Neural cell (in vitro differentiated cells): ENCODE data around the gene AGPAT2. TPM values are rescaled to one million over a fixed set of nuclear protein-coding genes. Genes with fewer than 3 reads are reported as not detected.

Experiments used
- H2AFZ ChIP-seq: fragments of 200-600, 300-800 bp; sonication (generic), shearing (Covaris generic); 2 replicates; pipeline ENCODE4 v1.6.0; 2014; ENCODE audit warnings: low read depth, mild to moderate bottlenecking, antibody characterized with exemption, low read length, moderate library complexity
- H3F3A ChIP-seq: fragments of 200-600 bp; shearing (Covaris generic); 2 replicates; pipeline ENCODE4 v1.6.1; 2016; ENCODE audit warnings: mild to moderate bottlenecking, moderate library complexity, mixed read lengths, antibody characterized with exemption, low read length; ENCODE audit not compliant: insufficient read depth, poor library complexity, severe bottlenecking
- H3K27ac ChIP-seq: fragments of 200-600, 300-800 bp; sonication (generic), shearing (Covaris generic); 2 replicates; pipeline ENCODE4 v1.5.1; 2014; ENCODE audit warnings: mild to moderate bottlenecking, low read length, moderate library complexity
- H3K27me3 ChIP-seq: fragments of 300-800, 200-600 bp; sonication (generic), shearing (Covaris generic); 2 replicates; pipeline ENCODE4 v1.6.0; 2014; ENCODE audit warnings: mild to moderate bottlenecking, low read depth, low read length, moderate library complexity; ENCODE audit not compliant: insufficient read depth
- H3K36me3 ChIP-seq: fragments of 300-800, 200-600 bp; sonication (generic), shearing (Covaris generic); 2 replicates; pipeline ENCODE4 v1.5.1; 2014; ENCODE audit warnings: mild to moderate bottlenecking, antibody characterized with exemption, low read length, moderate library complexity; ENCODE audit not compliant: insufficient read depth
- H3K4me2 ChIP-seq: fragments of 300-800, 200-600 bp; sonication (generic), shearing (Covaris generic); 2 replicates; pipeline ENCODE4 v1.6.0; 2014; ENCODE audit warnings: mild to moderate bottlenecking, low read length
- H3K4me3 ChIP-seq: fragments of 300-800, 200-600 bp; sonication (generic), shearing (Covaris generic); 2 replicates; pipeline ENCODE4 v1.5.1; 2014; ENCODE audit warnings: mild to moderate bottlenecking, low read length, moderate library complexity
- H3K79me2 ChIP-seq: fragments of 200-600 bp; shearing (Covaris generic); replicated peaks from 2 replicates; pipeline ENCODE4 v1.6.0; 2014; ENCODE audit warnings: mild to moderate bottlenecking, low read length, moderate library complexity; ENCODE audit not compliant: insufficient read depth
- H3K9ac ChIP-seq: fragments of 300-800, 200-600 bp; sonication (generic), shearing (Covaris generic); 2 replicates; pipeline ENCODE4 v1.6.1; 2016; ENCODE audit warnings: mild to moderate bottlenecking, low read length, mixed read lengths
- H3K9me2 ChIP-seq: fragments of 200-600 bp; shearing (Covaris generic); 2 replicates; pipeline ENCODE4 v1.6.1; 2016; ENCODE audit warnings: mild to moderate bottlenecking, low read length, mixed read lengths; ENCODE audit not compliant: insufficient read depth
- H3K9me3 ChIP-seq: fragments of 200-600, 300-800 bp; sonication (generic), shearing (Covaris generic); 2 replicates; pipeline ENCODE4 v1.6.1; 2016; ENCODE audit warnings: mild to moderate bottlenecking, mixed run types, low read length, moderate library complexity, mixed read lengths
- H4K20me1 ChIP-seq: fragments of 200-600 bp; shearing (Covaris generic); 2 replicates; pipeline ENCODE4 v1.6.1; 2016; ENCODE audit warnings: mild to moderate bottlenecking, mixed run types; ENCODE audit not compliant: insufficient read depth
- EP300 ChIP-seq: fragments of 450-650 bp; conservative IDR thresholded peaks from 2 replicates; pipeline ENCODE4 v1.6.1; 2014; ENCODE audit warnings: antibody characterized with exemption, mild to moderate bottlenecking, moderate library complexity; ENCODE audit not compliant: poor library complexity, severe bottlenecking
- EZH2 ChIP-seq: fragments of 200-600, 300-800 bp; shearing (Covaris generic), sonication (generic); IDR thresholded peaks from 2 replicates; pipeline ENCODE4 v1.6.1; 2014; ENCODE audit warnings: antibody characterized with exemption, low read length, borderline replicate concordance, mild to moderate bottlenecking; ENCODE audit not compliant: insufficient read depth, poor library complexity, severe bottlenecking
- MXI1 ChIP-seq: fragments of 450-650 bp; conservative IDR thresholded peaks from 2 replicates; pipeline ENCODE4 v1.6.1; 2014; ENCODE audit warnings: antibody characterized with exemption, mild to moderate bottlenecking; ENCODE audit not compliant: poor library complexity, severe bottlenecking
- POLR2AphosphoS5 ChIP-seq: IDR thresholded peaks from 2 replicates; pipeline ENCODE4 v1.6.1; 2012
- RAD21 ChIP-seq: fragments of 450-650 bp; conservative IDR thresholded peaks from 2 replicates; pipeline ENCODE4 v1.6.1; 2014; ENCODE audit warnings: antibody characterized with exemption, mild to moderate bottlenecking, moderate library complexity
- SMC3 ChIP-seq: fragments of 450-650 bp; conservative IDR thresholded peaks from 2 replicates; pipeline ENCODE4 v1.6.1; 2014; ENCODE audit warnings: antibody characterized with exemption, mild to moderate bottlenecking, moderate library complexity; ENCODE audit not compliant: poor library complexity
- TAF1 ChIP-seq: IDR thresholded peaks from 2 replicates; pipeline ENCODE4 v1.6.1; 2012; ENCODE audit warnings: low read depth
- polyA plus RNA-seq: library from polyadenylated mRNA; depleted of rRNA; stranded (reverse); fragments of >200 nt; gene quantifications from 2 replicates; pipeline ENCODE4 v1.2.3, GENCODE V29; 2014
- TF ChIP-seq, protein P1 (sequence below): IDR thresholded peaks from 2 replicates; pipeline ENCODE4 v1.6.1; 2012; ENCODE audit warnings: borderline replicate concordance
- TF ChIP-seq, protein P2 (sequence below): fragments of 450-650 bp; IDR thresholded peaks from 2 replicates; pipeline ENCODE4 v1.5.1; 2014; ENCODE audit warnings: antibody characterized with exemption, mild to moderate bottlenecking, moderate library complexity; ENCODE audit not compliant: poor library complexity, severe bottlenecking

AGPAT2 gene
- polyA plus RNA-seq, 1 donor from 2014 or later: 1.3 TPM

DNA sequence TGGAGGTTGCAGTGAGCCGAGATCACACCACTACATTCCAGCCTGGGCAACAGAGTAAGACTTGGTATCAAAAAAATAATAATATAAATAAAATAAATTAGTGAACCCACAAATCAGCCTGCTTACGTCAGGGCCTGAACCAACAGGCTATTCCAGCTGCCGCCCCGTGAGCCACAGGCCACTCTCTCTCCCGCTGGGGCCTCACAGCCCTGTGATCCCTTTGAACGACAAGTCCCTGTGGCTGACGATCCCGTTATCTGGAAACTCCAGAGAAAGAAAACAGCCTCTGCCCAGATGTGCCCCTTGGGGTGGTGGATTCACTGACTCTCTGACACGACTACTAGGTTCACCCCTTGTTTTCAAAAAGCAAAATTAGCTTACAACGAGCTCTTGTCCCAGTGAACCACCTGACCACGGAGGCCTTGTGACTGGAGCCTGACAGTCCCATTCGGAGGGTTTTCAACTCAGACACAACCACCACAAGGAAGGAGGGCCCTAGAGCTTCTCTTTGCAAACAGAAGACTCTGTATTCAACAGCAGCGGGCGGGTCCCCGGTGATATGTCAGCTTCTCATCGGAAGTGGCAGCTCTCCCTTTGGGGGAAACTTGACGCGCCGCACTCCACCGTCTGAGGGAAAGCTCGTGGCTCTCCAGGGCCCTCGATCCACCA is 20.7 kb upstream of the AGPAT2 start:
- Histone ChIP-seq H3K27ac (no peak overlapping the region), H3K9me2 (no peaks in the 10 kb centered on the region), H3K9me3 (no peaks in the 10 kb centered on the region), H3K27me3 (no peaks in the 10 kb centered on the region), H3K9ac (no peak overlapping the region), H3F3A (no peaks in the 10 kb centered on the region), H3K79me2 (peaks cover 1% of the 10 kb centered on the region), H3K4me2 (no peak overlapping the region), H3K4me3 (no peak overlapping the region), H3K36me3 (no peaks in the 10 kb centered on the region), H4K20me1 (no peaks in the 10 kb centered on the region), H2AFZ (no peak overlapping the region)
- no peak for TF ChIP-seq POLR2AphosphoS5
- no peak for TF ChIP-seq MXI1
- TF ChIP-seq EP300: no peak
- TF ChIP-seq SMC3: no peak
- TF ChIP-seq RAD21: no peak
- no peak for TF ChIP-seq TAF1
- TF ChIP-seq, protein P1, sequence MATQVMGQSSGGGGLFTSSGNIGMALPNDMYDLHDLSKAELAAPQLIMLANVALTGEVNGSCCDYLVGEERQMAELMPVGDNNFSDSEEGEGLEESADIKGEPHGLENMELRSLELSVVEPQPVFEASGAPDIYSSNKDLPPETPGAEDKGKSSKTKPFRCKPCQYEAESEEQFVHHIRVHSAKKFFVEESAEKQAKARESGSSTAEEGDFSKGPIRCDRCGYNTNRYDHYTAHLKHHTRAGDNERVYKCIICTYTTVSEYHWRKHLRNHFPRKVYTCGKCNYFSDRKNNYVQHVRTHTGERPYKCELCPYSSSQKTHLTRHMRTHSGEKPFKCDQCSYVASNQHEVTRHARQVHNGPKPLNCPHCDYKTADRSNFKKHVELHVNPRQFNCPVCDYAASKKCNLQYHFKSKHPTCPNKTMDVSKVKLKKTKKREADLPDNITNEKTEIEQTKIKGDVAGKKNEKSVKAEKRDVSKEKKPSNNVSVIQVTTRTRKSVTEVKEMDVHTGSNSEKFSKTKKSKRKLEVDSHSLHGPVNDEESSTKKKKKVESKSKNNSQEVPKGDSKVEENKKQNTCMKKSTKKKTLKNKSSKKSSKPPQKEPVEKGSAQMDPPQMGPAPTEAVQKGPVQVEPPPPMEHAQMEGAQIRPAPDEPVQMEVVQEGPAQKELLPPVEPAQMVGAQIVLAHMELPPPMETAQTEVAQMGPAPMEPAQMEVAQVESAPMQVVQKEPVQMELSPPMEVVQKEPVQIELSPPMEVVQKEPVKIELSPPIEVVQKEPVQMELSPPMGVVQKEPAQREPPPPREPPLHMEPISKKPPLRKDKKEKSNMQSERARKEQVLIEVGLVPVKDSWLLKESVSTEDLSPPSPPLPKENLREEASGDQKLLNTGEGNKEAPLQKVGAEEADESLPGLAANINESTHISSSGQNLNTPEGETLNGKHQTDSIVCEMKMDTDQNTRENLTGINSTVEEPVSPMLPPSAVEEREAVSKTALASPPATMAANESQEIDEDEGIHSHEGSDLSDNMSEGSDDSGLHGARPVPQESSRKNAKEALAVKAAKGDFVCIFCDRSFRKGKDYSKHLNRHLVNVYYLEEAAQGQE: no peak
- TF ChIP-seq, protein P2, sequence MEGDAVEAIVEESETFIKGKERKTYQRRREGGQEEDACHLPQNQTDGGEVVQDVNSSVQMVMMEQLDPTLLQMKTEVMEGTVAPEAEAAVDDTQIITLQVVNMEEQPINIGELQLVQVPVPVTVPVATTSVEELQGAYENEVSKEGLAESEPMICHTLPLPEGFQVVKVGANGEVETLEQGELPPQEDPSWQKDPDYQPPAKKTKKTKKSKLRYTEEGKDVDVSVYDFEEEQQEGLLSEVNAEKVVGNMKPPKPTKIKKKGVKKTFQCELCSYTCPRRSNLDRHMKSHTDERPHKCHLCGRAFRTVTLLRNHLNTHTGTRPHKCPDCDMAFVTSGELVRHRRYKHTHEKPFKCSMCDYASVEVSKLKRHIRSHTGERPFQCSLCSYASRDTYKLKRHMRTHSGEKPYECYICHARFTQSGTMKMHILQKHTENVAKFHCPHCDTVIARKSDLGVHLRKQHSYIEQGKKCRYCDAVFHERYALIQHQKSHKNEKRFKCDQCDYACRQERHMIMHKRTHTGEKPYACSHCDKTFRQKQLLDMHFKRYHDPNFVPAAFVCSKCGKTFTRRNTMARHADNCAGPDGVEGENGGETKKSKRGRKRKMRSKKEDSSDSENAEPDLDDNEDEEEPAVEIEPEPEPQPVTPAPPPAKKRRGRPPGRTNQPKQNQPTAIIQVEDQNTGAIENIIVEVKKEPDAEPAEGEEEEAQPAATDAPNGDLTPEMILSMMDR: no peak
- no peak for TF ChIP-seq EZH2

DNA sequence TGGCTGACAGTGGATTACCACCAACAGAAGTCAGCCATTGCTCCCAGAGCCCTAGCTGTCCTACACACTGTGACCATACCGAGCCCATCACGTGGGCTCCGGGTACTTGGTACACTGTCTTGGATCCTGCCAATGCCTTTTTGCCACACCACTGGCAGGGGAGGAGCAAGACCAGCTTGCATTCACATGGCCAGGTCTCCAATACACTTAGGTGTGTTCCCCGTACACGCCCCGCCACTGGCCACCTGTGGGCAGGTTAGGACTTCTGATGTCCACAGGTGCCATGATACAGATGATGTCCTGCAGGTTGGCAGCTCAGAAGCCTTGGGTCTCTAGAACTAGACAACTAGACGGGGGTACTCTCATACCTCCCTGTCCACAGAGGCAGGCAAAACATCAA is 19.8 kb upstream of the AGPAT2 start:
- Histone ChIP-seq H3K4me3 (no peak overlapping the region), H3K4me2 (no peak overlapping the region), H3K27ac (no peak overlapping the region), H3K27me3 (no peaks in the 10 kb centered on the region), H4K20me1 (no peaks in the 10 kb centered on the region), H3K9me3 (no peaks in the 10 kb centered on the region), H3K9me2 (no peaks in the 10 kb centered on the region), H3K79me2 (no peaks in the 10 kb centered on the region), H3K9ac (no peak overlapping the region), H2AFZ (no peak overlapping the region), H3F3A (no peaks in the 10 kb centered on the region), H3K36me3 (no peaks in the 10 kb centered on the region)
- no peak for TF ChIP-seq TAF1
